ENCODE measurements around the gene PDE4D. TPM values are rescaled to one million over a fixed set of nuclear protein-coding genes. Genes with fewer than 3 reads are reported as not detected.
A peak's percentile ranks its signal among the peaks of the same experiment; 100 is the strongest.

Gene PDE4D
- total RNA-seq, 1 experiment from 2014 or later = 2.1 TPM

DNA sequence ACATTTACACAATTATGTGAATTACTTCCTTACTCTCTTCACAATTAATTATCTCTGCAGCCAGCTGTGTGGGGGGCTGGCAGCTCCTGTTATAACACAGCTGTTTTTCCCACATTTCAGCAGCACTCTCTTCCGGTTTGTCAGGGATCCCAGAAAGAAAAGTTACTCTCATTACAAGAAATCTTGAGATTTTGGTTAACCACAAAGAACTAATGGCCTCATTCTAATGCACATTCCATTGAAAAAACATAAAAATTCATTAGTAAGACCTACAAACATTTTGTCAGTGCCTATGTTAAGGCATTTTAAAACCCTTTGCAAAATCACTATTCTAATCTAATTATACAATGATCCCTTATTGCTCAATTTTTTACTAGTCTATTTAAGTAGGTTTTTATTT lies 64.1 kb downstream of the PDE4D start:
- H3K9me3 ChIP-seq (ENCODE audit: control insufficient read depth, low read depth, low read length) = no peaks in the 10 kb centered on the region
- no CpG with 5 or more reads among the region's 1 CpG for WGBS (ENCODE audit: extremely low coverage, insufficient read length, low lambda C conversion rate)
- H3K79me1 ChIP-seq (ENCODE audit: insufficient read depth, low read depth, low read length, poor library complexity, severe bottlenecking) = no peaks in the 10 kb centered on the region
- Mint-ChIP-seq H3K36me3 (ENCODE audit: insufficient read depth in 1 of 3, low read depth in 3 of 3) (no peaks in the 10 kb centered on the region), H3K9me3 (no peaks in the 10 kb centered on the region), H3K4me3 (no peak overlapping the region), H3K27me3 (ENCODE audit: low read depth) (no peaks in the 10 kb centered on the region), H3K27ac (peak overlapping the region; percentile 34 to 54 (median 36); a peak in 1 of 7 replicates), H3K4me1 (peaks cover 14 to 25% of the 10 kb centered on the region in 2 experiments)
- no peaks in the 10 kb centered on the region for H3K4me1 ChIP-seq (ENCODE audit: insufficient read depth, low read length)
- H3K4me2 ChIP-seq (ENCODE audit: insufficient read depth, insufficient read length, low read length) = no peak overlapping the region
- no peak overlapping the region for H4K5ac ChIP-seq (ENCODE audit: insufficient read length, low read depth, low read length)
- no peak overlapping the region for H3K56ac ChIP-seq (ENCODE audit: insufficient read length, low read depth, low read length)
- no peak overlapping the region for H3K14ac ChIP-seq (ENCODE audit: insufficient read depth, low read length)
- no peaks in the 10 kb centered on the region for H4K20me1 ChIP-seq (ENCODE audit: control insufficient read depth, insufficient read depth, insufficient read length)
- H2BK5ac ChIP-seq (ENCODE audit: insufficient read length, low read length) = no peak overlapping the region
- TF ChIP-seq, protein P1, sequence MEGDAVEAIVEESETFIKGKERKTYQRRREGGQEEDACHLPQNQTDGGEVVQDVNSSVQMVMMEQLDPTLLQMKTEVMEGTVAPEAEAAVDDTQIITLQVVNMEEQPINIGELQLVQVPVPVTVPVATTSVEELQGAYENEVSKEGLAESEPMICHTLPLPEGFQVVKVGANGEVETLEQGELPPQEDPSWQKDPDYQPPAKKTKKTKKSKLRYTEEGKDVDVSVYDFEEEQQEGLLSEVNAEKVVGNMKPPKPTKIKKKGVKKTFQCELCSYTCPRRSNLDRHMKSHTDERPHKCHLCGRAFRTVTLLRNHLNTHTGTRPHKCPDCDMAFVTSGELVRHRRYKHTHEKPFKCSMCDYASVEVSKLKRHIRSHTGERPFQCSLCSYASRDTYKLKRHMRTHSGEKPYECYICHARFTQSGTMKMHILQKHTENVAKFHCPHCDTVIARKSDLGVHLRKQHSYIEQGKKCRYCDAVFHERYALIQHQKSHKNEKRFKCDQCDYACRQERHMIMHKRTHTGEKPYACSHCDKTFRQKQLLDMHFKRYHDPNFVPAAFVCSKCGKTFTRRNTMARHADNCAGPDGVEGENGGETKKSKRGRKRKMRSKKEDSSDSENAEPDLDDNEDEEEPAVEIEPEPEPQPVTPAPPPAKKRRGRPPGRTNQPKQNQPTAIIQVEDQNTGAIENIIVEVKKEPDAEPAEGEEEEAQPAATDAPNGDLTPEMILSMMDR (conservative IDR thresholded peaks at IDR 0.05) = no peak
- H2BK120ac ChIP-seq (ENCODE audit: low read depth, low read length, poor library complexity, severe bottlenecking) = no peak overlapping the region
- no peak overlapping the region for H2BK15ac ChIP-seq (ENCODE audit: low read depth, low read length)
- H3K27me3 ChIP-seq (ENCODE audit: insufficient read depth, low read length) = no peaks in the 10 kb centered on the region
- H3K79me2 ChIP-seq (ENCODE audit: insufficient read depth, low read length) = no peaks in the 10 kb centered on the region
- no peak overlapping the region for H2AFZ ChIP-seq (ENCODE audit: low read length)
- no peaks in the 10 kb centered on the region for H3K23me2 ChIP-seq (ENCODE audit: insufficient read length, low read depth, low read length, poor library complexity, severe bottlenecking)
- H3K27ac ChIP-seq (ENCODE audit: insufficient read length, low read depth, low read length) = no peak overlapping the region
- DNase-seq = no peak
- no peak overlapping the region for H2BK20ac ChIP-seq (ENCODE audit: low read depth, low read length, poor library complexity, severe bottlenecking)
- H4K8ac ChIP-seq (replicated peaks; ENCODE audit: insufficient read length, low read depth, low read length) = no peak overlapping the region
- H2BK12ac ChIP-seq (ENCODE audit: insufficient read length, low read depth, low read length) = no peak overlapping the region
- H4K91ac ChIP-seq (ENCODE audit: insufficient read length, low read depth, low read length) = no peak overlapping the region
- no peak overlapping the region for H3K4ac ChIP-seq (ENCODE audit: low read depth, low read length)
- H3T11ph ChIP-seq (ENCODE audit: low read length) = no peak overlapping the region
- no peak overlapping the region for H3K9ac ChIP-seq (ENCODE audit: extremely low read depth, insufficient read length, low read length)
- no peak overlapping the region for H2AK5ac ChIP-seq (ENCODE audit: insufficient read length, low read length)
- no peak overlapping the region for H3K23ac ChIP-seq (ENCODE audit: insufficient read length, low read depth, low read length)
- H3K18ac ChIP-seq (ENCODE audit: insufficient read length, low read depth, low read length) = no peak overlapping the region
